ENCODE results near the gene SH2D6. TPM values are rescaled to one million over a fixed set of nuclear protein-coding genes. Genes with fewer than 3 reads are reported as not detected.
A peak's percentile ranks its signal among the peaks of the same experiment; 100 is the strongest.

Gene SH2D6
- total and polyA plus RNA-seq, 9 of the 15 experiments (the other 6 are each of a cell fraction or from before 2014, with no cell fraction given), result 0.07 to 0.76 (median 0.33) TPM; not detected in 2

DNA sequence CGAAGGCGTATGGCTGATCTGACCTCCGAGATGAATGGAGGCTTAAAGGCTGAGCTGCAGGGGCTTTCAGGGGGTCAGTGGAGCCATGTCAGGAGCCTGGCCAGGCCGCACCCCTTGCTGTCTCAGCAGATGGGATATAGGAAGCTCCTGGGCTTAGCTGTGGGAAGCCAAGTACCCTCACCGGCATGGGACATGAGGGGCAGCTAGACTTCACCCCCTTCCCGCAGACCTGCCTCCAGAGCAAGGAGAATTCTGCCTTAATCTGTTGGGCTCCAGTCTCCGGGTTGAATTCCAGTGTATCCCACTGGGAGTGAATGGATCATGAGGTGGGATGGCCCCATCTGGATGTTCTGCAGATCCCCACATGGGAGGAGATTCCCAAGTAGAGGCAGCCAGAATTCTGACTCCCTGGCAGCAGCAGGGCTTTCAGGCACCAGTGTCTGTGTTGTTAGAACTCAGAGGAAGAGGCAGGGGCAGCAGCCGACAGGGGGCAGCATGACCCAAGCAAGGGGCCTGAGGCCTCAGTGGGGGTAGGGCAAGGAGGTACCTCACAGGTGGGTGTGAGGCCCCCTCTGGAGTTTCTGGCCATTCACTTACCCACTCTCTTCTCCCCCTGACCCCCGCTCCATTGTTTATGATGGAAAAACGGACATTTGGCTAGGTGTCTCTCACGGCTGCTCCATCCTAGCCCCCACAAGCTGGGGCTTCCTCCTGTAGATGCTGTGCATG lies 27.4 kb upstream of the SH2D6 start (continued):
- 0 out of 2 replicates have a peak, but pooled peaks have one; percentile 26 for TF ChIP-seq KLF13 (tag; IDR thresholded peaks at IDR 0.05; ENCODE audit: borderline replicate concordance, low read depth)
- peak; percentile 25; the same call in 1 of the 2 replicates for TF ChIP-seq CREM (IDR thresholded peaks at IDR 0.05; ENCODE audit: low read depth)
- peak; percentile 43; the same call in 1 of the 2 replicates for TF ChIP-seq STAG1 (CRISPR knock-in tag; IDR thresholded peaks at IDR 0.05; ENCODE audit: borderline replicate concordance)
- peak; percentile 96 to 97 for TF ChIP-seq RAD21 (CRISPR knock-in tag; conservative IDR thresholded peaks at IDR 0.05 in 1 of 2, IDR thresholded peaks at IDR 0.05 in 1 of 2)
- no peak for TF ChIP-seq SP2 (IDR thresholded peaks at IDR 0.05; ENCODE audit: extremely low read depth, low read depth, low read length, poor library complexity, severe bottlenecking)
- TF ChIP-seq CHD2 (IDR thresholded peaks at IDR 0.05; ENCODE audit: low read depth, low read length), result peak; percentile 27; the same call in 1 of the 2 replicates
- no peak for TF ChIP-seq CBX1 (IDR thresholded peaks at IDR 0.05; ENCODE audit: low read depth)
- TF ChIP-seq ARID2 (IDR thresholded peaks at IDR 0.05), result peak; percentile 84; the same call in 1 of the 2 replicates

DNA sequence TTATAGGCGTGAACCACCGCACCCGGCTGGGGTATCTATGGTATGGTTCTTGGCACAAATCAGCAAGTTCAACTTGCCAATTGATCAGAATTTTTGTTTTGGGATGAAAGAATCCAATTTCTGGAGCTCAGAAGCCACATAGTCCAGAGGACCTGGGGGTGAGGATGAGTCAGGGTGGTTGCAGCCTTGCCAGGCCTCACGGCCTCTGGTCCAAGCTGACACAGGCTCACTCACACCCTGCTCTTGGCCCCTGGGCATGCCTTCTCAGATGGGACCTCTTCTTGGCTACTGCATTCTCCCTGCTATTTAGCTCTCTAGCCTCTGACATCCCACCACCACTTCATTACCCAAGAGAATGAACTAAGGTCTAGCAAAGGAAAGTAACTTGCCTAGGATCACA lies 24.7 kb upstream of the SH2D6 start:
- intact Hi-C loops (cut with micrococcal nuclease) (no loop called here), in situ Hi-C loops (cut with MboI) (no loop called here)
- no peak for DNase-seq (ENCODE audit: extremely low read depth in 1 of 4, low spot score in 3 of 4)

More for the DNA sequence above, 24.7 kb upstream of the SH2D6 start:
- BruUV-seq (replicated peaks), result no TSS peak
- Histone ChIP-seq H3K27me3 (ENCODE audit: control insufficient read depth in 2 of 2, insufficient read depth in 2 of 2, low read length in 2 of 2) (no peaks in the 10 kb centered on the region), H3K9me1 (ENCODE audit: control insufficient read depth, insufficient read depth, low read length) (no peaks in the 10 kb centered on the region), H2AFZ (ENCODE audit: low read depth, low read length) (no peak overlapping the region), H3K9ac (ENCODE audit: insufficient read depth in 1 of 2, low read depth in 2 of 2, low read length in 2 of 2) (no peak overlapping the region), H3K36me3 (ENCODE audit: control insufficient read depth, insufficient read depth, low read length) (peaks cover 6% of the 10 kb centered on the region; the same call in 1 of the 3 replicates), H3K79me2 (ENCODE audit: control insufficient read depth, insufficient read depth, low read length) (no peaks in the 10 kb centered on the region), H3K9me3 (replicated peaks; ENCODE audit: control insufficient read depth, insufficient read depth, low read depth, low read length) (no peaks in the 10 kb centered on the region), H4K20me1 (replicated peaks; ENCODE audit: control insufficient read depth, insufficient read depth, low read length) (no peaks in the 10 kb centered on the region), H3K4me1 (replicated peaks in 1 of 2; ENCODE audit: control insufficient read depth in 2 of 2, insufficient read depth in 2 of 2, low read length in 2 of 2) (peaks cover 0 to 9% of the 10 kb centered on the region in 2 experiments; a peak in 2 of 5 replicates), H3K27ac (ENCODE audit: extremely low read depth, low read depth, low read length) (no peak overlapping the region), H3K4me3 (no peak overlapping the region), H3K4me2 (ENCODE audit: insufficient read depth, low read length) (no peak overlapping the region)
- 86% methylated on average over 4 of the region's 4 CpGs for WGBS (ENCODE audit: insufficient coverage, low coverage, missing lambda C conversion rate)
- TF ChIP-seq EP300 (IDR thresholded peaks at IDR 0.05; ENCODE audit: low read length), result no peak
- TF ChIP-seq, protein P1, sequence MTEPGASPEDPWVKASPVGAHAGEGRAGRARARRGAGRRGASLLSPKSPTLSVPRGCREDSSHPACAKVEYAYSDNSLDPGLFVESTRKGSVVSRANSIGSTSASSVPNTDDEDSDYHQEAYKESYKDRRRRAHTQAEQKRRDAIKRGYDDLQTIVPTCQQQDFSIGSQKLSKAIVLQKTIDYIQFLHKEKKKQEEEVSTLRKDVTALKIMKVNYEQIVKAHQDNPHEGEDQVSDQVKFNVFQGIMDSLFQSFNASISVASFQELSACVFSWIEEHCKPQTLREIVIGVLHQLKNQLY (CRISPR knock-in tag; conservative IDR thresholded peaks at IDR 0.05), result no peak
- no peak for TF ChIP-seq ZNF780A (CRISPR knock-in tag; IDR thresholded peaks at IDR 0.05)
- TF ChIP-seq ZFP36 (IDR thresholded peaks at IDR 0.05; ENCODE audit: low read depth, low read length, partially characterized antibody), result no peak
- no peak for TF ChIP-seq KAT2B (IDR thresholded peaks at IDR 0.05; ENCODE audit: low read depth, low read length)
- no peak for TF ChIP-seq HOMEZ (CRISPR knock-in tag; IDR thresholded peaks at IDR 0.05)
- POLR2A ChIA-PET, result interaction anchor here (0.8 to 63.9 kb wide), 5 partner anchors 11 to 167 kb away, joined by 3 to 1576 read pairs (median 4); partner anchors contain the start of genes GGCX, MAT2A and TGOLN2
- ATAC-seq (no peak), FAIRE-seq (no peak)
- CTCF ChIA-PET (ENCODE audit: low intra/inter-chr PET ratio), result no interaction called here

Measured in K562 (cell line).